ENCODE results near the gene MYD88. TPM values are rescaled to one million over a fixed set of nuclear protein-coding genes. Genes with fewer than 3 reads are reported as not detected.
A peak's percentile ranks its signal among the peaks of the same experiment; 100 is the strongest.

The MYD88 gene
- total and polyA plus RNA-seq, 4 donors = 15.4 to 60.3 (median 44.1) TPM

- TF ChIP-seq ATF3 (IDR thresholded peaks at IDR 0.05) (peak; percentile 98), FOXA1 (IDR thresholded peaks at IDR 0.05) (peak; percentile 95), TAF1 (conservative IDR thresholded peaks at IDR 0.05) (no peak), CTCF (IDR thresholded peaks at IDR 0.05; ENCODE audit: low read depth, low read length, missing input control) (no peak), FOXA2 (IDR thresholded peaks at IDR 0.05) (peak; percentile 95), NR2F2 (IDR thresholded peaks at IDR 0.05) (peak; percentile 37), HNF4A (conservative IDR thresholded peaks at IDR 0.05) (peak; percentile 99 to 100), SP1 (IDR thresholded peaks at IDR 0.05) (peak; percentile 100), ZBTB33 (IDR thresholded peaks at IDR 0.05) (peak; percentile 92), JUND (IDR thresholded peaks at IDR 0.05) (peak; percentile 100), YY1 (IDR thresholded peaks at IDR 0.05) (peak; percentile 96), HNF4G (IDR thresholded peaks at IDR 0.05) (peak; percentile 99), RXRA (IDR thresholded peaks at IDR 0.05) (peak; percentile 98 to 100), EGR1 (IDR thresholded peaks at IDR 0.05; ENCODE audit: low read depth in 2 of 2) (peak in 1 of 2 donors; percentile 80), GABPA (IDR thresholded peaks at IDR 0.05 in 1 of 2, conservative IDR thresholded peaks at IDR 0.05 in 1 of 2) (peak in 1 of 2 donors; percentile 69), MAX (IDR thresholded peaks at IDR 0.05) (peak; percentile 91), REST (IDR thresholded peaks at IDR 0.05) (peak; percentile 90), RAD21 (IDR thresholded peaks at IDR 0.05) (peak; percentile 50 to 60)
- 42% methylated on average over 10 of the region's 10 CpGs for WGBS
- Histone ChIP-seq H3K4me3 (ENCODE audit: low read depth in 1 of 3, low read length in 3 of 3) (peak overlapping the region in 2 of 3 donors; percentile 7 to 10), H3K9ac (ENCODE audit: low read depth in 1 of 2, low read length in 2 of 2) (peak overlapping the region in 1 of 2 donors; percentile 16), H3K36me3 (ENCODE audit: control insufficient read depth in 4 of 4, insufficient read depth in 3 of 4, low read depth in 1 of 4, low read length in 3 of 4) (peaks cover 11 to 29% (median 19%) of the 10 kb centered on the region in 4 donors), H3K27ac (ENCODE audit: low read depth in 1 of 2, low read length in 2 of 2) (peak overlapping the region; percentile 77 to 84), H3K4me1 (ENCODE audit: control insufficient read depth in 4 of 4, insufficient read depth in 4 of 4, low read length in 3 of 4) (peaks cover 23 to 77% (median 69%) of the 10 kb centered on the region in 4 donors), H3K9me3 (ENCODE audit: control insufficient read depth in 4 of 4, low read length in 3 of 4) (no peaks in the 10 kb centered on the region), H3K27me3 (ENCODE audit: control insufficient read depth in 4 of 4, insufficient read depth in 4 of 4, low read length in 3 of 4) (no peaks in the 10 kb centered on the region)
- DNase-seq (ENCODE audit: low spot score) = peak; percentile 54
Measured at GRCh38 chr3:38133557-38134405, 4.7 kb upstream of the MYD88 start.

Measured in liver (tissue), 9 donors.